ENCODE measurements around the gene ACTR1A. TPM values are rescaled to one million over a fixed set of nuclear protein-coding genes. Genes with fewer than 3 reads are reported as not detected.

ACTR1A gene
- total RNA-seq, 1 experiment from 2014 or later, result 271 TPM

GRCh38 chr10:102436312-102436711 is 66.2 kb downstream of the ACTR1A start:
- H3K4me3 ChIP-seq, result no peak overlapping the region
- H3K36me3 ChIP-seq, result no peaks in the 10 kb centered on the region
- no peaks in the 10 kb centered on the region for H3K9me3 ChIP-seq (replicated peaks)
- H3K27ac ChIP-seq, result no peak overlapping the region
- peaks cover 6% of the 10 kb centered on the region; the same call in 1 of the 2 replicates for H3K4me1 ChIP-seq
- H3K27me3 ChIP-seq, result peaks cover 24% of the 10 kb centered on the region
- no peak for DNase-seq

DNA sequence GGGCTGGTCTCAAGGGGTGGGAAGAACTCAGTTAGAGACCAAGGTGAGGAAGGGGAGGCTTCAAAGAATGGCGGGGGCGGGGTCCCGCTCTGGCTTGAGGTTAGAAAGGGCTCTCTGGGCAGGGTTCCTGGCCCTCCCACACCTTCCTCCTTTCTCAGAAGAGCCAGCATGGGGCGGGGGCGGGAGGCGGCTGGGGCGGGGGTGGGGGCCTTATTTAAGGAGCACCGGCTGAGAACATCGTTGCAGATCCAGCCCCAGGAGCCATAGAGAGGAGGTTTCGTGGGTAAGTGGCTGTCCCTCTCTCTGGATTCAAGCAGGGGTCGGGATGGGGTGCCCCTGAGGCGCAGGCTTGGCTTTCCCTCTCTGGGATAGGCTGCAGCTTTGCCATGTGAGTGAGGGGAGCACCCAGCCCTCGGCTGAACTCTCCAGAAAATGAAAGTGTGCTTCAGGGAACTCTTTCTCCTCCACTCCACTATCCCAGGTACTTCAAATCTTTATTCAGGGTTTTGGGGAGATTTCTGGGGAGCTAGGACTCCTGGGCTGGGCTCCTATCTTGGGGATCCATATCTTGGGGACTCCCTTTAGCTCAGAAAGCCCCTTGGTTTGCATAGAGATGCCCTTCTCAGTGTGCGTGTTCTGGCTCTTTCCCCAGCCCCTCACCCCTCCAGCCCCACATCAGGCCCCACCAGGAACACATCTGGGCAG is 66.8 kb downstream of the ACTR1A start:
- DNase-seq, result no peak
- Histone ChIP-seq H3K9me3 (replicated peaks) (no peaks in the 10 kb centered on the region), H3K27me3 (peaks cover 24% of the 10 kb centered on the region), H3K4me3 (no peak overlapping the region), H3K36me3 (no peaks in the 10 kb centered on the region), H3K27ac (no peak overlapping the region), H3K4me1 (peaks cover 6% of the 10 kb centered on the region; the same call in 1 of the 2 replicates)

DNA sequence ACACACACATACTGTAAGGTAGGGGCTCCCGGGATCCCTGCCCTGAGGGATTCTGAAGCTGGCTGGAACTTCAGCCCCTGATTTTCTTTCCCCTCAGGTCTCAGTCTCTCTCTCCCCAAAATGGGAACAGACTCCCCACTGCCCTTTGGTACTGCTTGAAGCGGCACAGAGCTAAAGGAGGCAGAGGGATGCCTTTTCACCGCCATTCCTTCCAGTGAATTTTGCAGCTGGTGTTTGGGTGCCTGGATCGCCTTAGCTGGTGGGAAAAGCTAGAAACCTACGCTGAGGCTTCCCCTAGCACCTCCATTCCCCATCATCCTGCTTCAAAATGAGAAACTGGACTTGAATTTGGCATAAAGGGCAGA is 67.4 kb downstream of the ACTR1A start:
- Histone ChIP-seq H3K27me3 (peaks cover 24% of the 10 kb centered on the region), H3K9me3 (replicated peaks) (no peaks in the 10 kb centered on the region), H3K36me3 (no peaks in the 10 kb centered on the region), H3K27ac (no peak overlapping the region), H3K4me3 (no peak overlapping the region), H3K4me1 (peaks cover 3% of the 10 kb centered on the region; the same call in 1 of the 2 replicates)
- DNase-seq, result no peak

DNA sequence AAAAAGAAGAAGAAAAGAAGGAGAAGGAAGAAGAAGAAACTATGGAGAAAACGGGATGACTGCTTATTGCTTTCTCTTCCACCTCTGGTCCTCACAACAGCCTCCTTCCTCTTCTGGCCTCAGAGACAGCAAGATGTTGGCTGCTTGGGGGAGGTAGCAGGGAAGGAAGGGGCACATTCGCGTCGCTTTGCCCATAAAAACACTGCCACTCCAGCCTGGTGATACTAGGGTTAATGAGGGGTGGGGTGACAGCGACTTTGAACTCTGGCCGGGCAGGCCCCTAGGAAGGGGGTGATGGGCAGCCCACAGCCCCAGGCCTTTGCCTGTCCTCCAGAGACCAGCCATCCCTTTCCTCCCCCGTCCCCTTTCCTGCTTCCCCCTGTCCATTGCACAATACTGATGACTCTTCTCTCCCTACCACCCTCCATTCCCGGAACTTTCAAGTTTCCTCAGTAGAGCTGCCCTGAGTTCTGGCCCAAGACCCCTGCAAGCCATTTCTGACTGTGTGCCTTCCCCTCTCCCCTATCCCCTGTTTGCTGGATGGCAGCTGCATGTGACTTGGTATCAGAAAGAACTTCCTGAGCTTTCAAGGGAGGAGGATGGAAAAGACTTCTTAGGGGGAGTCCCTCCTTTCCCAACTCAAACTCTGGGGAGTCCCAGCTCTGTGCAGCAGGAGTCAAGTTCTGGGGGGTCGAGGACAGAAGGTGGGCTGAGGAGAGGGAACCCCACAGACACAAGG is 67.9 kb downstream of the ACTR1A start:
- peaks cover 22% of the 10 kb centered on the region for H3K27me3 ChIP-seq
- no peaks in the 10 kb centered on the region for H3K9me3 ChIP-seq (replicated peaks)
- peaks cover 3% of the 10 kb centered on the region; the same call in 1 of the 2 replicates for H3K4me1 ChIP-seq
- no peak for DNase-seq
- H3K4me3 ChIP-seq, result no peak overlapping the region
- H3K36me3 ChIP-seq, result no peaks in the 10 kb centered on the region
- H3K27ac ChIP-seq, result no peak overlapping the region

DNA sequence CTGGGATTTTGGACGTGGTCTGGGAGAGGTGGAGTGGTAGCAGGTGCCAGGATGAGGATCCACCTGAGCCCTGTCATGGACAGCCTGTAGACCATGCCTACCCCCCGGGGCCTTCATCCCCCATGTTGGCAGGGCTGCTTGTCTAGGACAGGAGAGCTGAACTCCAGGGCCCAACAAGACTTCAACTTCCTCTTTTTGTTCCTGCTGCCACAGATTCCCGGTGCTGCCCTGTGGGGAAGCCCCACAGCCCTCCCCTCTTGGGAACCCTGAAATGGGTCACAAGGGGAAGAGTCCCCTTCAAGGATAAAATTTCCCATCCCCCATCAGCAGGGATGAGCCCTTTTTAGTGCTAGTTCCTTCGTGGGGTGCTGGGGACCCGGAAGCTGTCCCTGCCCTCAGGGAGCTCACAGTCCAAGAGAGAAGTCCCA is 68.9 kb downstream of the ACTR1A start:
- no peaks in the 10 kb centered on the region for H3K9me3 ChIP-seq (replicated peaks)
- H3K27ac ChIP-seq, result no peak overlapping the region
- DNase-seq, result no peak
- H3K36me3 ChIP-seq, result no peaks in the 10 kb centered on the region
- H3K27me3 ChIP-seq, result peaks cover 21% of the 10 kb centered on the region
- H3K4me3 ChIP-seq, result no peak overlapping the region
- H3K4me1 ChIP-seq, result peaks cover 3% of the 10 kb centered on the region; the same call in 1 of the 2 replicates

DNA sequence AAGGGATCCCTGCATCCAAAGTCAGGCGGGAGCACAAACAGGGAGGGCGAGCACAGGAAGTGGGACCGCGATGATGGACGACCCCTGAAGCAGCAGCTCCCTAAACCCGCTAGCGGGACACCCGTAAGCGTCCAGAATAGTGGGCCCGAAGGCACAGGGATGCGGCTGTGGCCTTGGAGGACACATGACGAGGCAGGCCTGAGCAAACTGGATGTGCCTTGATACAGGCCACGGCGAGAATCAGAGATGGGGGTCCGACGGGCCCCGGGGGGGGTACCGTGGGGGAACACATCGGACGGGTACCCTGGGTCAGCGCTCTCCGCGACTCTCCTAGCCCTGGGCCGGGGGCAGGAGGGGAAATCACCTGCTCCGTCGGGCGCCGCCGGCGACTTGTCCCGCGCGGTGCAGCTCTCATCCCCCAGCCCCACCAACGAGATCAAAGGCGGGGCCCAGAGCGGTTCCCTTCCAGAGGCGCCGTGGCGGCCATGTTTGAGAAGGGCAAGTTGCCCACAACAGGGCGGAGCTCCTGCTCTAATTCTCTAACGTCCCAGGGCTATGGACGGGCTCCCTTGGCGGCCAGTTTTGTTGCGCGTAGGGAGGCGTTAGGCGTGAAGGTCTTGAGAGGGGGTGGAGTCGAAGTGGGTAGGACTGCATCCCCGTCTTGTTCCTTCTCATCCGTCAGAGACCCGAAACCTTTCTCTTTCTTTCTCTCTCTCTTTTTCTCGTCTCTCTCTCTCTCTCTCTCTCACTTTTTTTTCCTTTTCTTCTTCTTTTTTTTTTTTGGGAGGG is 70.2 kb downstream of the ACTR1A start, which contains the start of gene CUEDC2:
CUEDC2 (minus strand) TSS at position 413 of the 789 bp plus-strand sequence. CDS start 7,386 bp downstream, outside the sequence.
- peaks cover 20% of the 10 kb centered on the region for H3K27me3 ChIP-seq
- peak within 1 kb of the TSS; percentile 82 for H3K4me3 ChIP-seq
- peaks cover 3% of the 10 kb centered on the region; the same call in 1 of the 2 replicates for H3K4me1 ChIP-seq
- DNase-seq, result peak; percentile 99 to 100
- no peaks in the 10 kb centered on the region for H3K36me3 ChIP-seq
- H3K27ac ChIP-seq, result peak within 1 kb of the TSS; percentile 66
- H3K9me3 ChIP-seq (replicated peaks), result no peaks in the 10 kb centered on the region

GRCh38 chr10:102431452-102432124 is 70.9 kb downstream of the ACTR1A start:
- peak overlapping the region; percentile 66 for H3K27ac ChIP-seq
- peak; percentile 65 to 71 for DNase-seq

GRCh38 chr10:102429468-102429867 is 73.0 kb downstream of the ACTR1A start:
- DNase-seq, result no peak
- H3K36me3 ChIP-seq, result no peaks in the 10 kb centered on the region
- H3K27ac ChIP-seq, result no peak overlapping the region
- H3K9me3 ChIP-seq (replicated peaks), result no peaks in the 10 kb centered on the region
- H3K27me3 ChIP-seq, result peaks cover 2% of the 10 kb centered on the region
- H3K4me1 ChIP-seq, result peaks cover 3% of the 10 kb centered on the region; the same call in 1 of the 2 replicates
- no peak overlapping the region for H3K4me3 ChIP-seq

More at GRCh38 chr10:102431452-102432124, 70.9 kb downstream of the ACTR1A start:
- Histone ChIP-seq H3K9me3 (replicated peaks) (no peaks in the 10 kb centered on the region), H3K27me3 (peaks cover 15% of the 10 kb centered on the region), H3K4me1 (peaks cover 3% of the 10 kb centered on the region; the same call in 1 of the 2 replicates), H3K4me3 (peak overlapping the region; percentile 82), H3K36me3 (no peaks in the 10 kb centered on the region)

Other genes with a start within 250 kb of the ACTR1A start
- gene NFKB2, start 107.0 kb downstream of the ACTR1A start, total RNA-seq (2014; rRNA removed; shearing (Covaris generic)), result 25.3 and 25.6 TPM in 2 replicates
- 0.18 and 0.26 TPM in 2 replicates for gene PSD, start 83.9 kb downstream of the ACTR1A start, total RNA-seq (2014; rRNA removed; shearing (Covaris generic))
- 5.8 and 6.1 TPM in 2 replicates for gene FBXL15, start 81.9 kb downstream of the ACTR1A start, total RNA-seq (2014; rRNA removed; shearing (Covaris generic))
- gene CUEDC2, start 70.1 kb downstream of the ACTR1A start, total RNA-seq (2014; rRNA removed; shearing (Covaris generic)), result 94.8 and 101 TPM in 2 replicates
- 0.08 and 0.15 TPM in 2 replicates for gene C10orf95, start 51.2 kb downstream of the ACTR1A start, total RNA-seq (2014; rRNA removed; shearing (Covaris generic))
- 10.5 and 12.6 TPM in 2 replicates for gene SUFU, start 1.3 kb upstream of the ACTR1A start, total RNA-seq (2014; rRNA removed; shearing (Covaris generic))
- gene TRIM8, start 141.8 kb upstream of the ACTR1A start, total RNA-seq (2014; rRNA removed; shearing (Covaris generic)), result 66.6 and 67.3 TPM in 2 replicates
- gene ARL3, start 211.7 kb upstream of the ACTR1A start, total RNA-seq (2014; rRNA removed; shearing (Covaris generic)), result 17.6 and 18.0 TPM in 2 replicates
- 14.4 and 16.2 TPM in 2 replicates for gene SFXN2, start 211.9 kb upstream of the ACTR1A start, total RNA-seq (2014; rRNA removed; shearing (Covaris generic))
- gene WBP1L, start 241.2 kb upstream of the ACTR1A start, total RNA-seq (2014; rRNA removed; shearing (Covaris generic)), result 24.1 TPM in 2 replicates

Data from SJCRH30 (cell line).